Measurements from ENCODE around the gene RPP21.

DNA sequence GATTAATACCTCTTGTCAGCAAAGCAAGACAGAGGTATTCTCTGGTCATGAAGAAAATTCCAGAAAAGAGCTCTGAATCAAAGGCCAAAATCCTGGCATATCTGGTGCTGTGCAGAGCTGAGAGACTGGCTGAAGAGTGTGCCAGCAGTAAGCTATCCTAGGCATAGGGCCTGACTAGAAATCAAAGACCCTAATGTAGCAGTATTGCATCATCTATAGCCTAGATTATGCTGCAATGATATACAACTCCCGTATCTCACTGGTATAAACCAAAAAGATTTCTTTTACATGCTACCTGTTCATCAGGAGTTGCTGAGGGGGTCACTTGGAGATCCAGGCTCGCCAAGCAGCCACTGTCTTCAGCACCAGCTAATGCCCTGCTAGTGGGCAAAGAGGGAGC is 49.1 kb upstream of the RPP21 start:
- TF ChIP-seq, protein P1, sequence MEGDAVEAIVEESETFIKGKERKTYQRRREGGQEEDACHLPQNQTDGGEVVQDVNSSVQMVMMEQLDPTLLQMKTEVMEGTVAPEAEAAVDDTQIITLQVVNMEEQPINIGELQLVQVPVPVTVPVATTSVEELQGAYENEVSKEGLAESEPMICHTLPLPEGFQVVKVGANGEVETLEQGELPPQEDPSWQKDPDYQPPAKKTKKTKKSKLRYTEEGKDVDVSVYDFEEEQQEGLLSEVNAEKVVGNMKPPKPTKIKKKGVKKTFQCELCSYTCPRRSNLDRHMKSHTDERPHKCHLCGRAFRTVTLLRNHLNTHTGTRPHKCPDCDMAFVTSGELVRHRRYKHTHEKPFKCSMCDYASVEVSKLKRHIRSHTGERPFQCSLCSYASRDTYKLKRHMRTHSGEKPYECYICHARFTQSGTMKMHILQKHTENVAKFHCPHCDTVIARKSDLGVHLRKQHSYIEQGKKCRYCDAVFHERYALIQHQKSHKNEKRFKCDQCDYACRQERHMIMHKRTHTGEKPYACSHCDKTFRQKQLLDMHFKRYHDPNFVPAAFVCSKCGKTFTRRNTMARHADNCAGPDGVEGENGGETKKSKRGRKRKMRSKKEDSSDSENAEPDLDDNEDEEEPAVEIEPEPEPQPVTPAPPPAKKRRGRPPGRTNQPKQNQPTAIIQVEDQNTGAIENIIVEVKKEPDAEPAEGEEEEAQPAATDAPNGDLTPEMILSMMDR (IDR thresholded peaks at IDR 0.05) = no peak
- no peak for TF ChIP-seq ZFX (IDR thresholded peaks at IDR 0.05; ENCODE audit: borderline replicate concordance)
